A673 (cell line): ENCODE results near the gene PAQR4. TPM values are rescaled to one million over a fixed set of nuclear protein-coding genes. Genes with fewer than 3 reads are reported as not detected.

ENCODE experiments used
- BruUV-seq: library from RNA; stranded (reverse); fragments of 400-500 nt; replicated peaks from 2 replicates; lab custom pipeline; 2021; lab: Mats Ljungman, UMichigan
- CTCF ChIA-PET: fragments of 300-600 bp; sonication (Branson Sonifier 250); formaldehyde crosslinking; loops from one replicate; lab custom pipeline; 2022; ENCODE audit warnings: antibody characterized with exemption; lab: Charles Lee
- POLR2A ChIA-PET: fragments of 300-600 bp; sonication (Branson Sonifier 250); formaldehyde crosslinking; loops from one replicate; lab custom pipeline; 2022; ENCODE audit warnings: antibody characterized with exemption; ENCODE audit not compliant: low non-redundant PET; lab: Charles Lee
- DNase-seq: peaks from one replicate; pipeline ENCODE4 v3.0.0-alpha.2; 2015; ENCODE audit warnings: low spot score
- H3K27ac ChIP-seq: fragments of 200-600 bp; sonication (generic); 2 replicates; pipeline ENCODE4 v1.5.1; 2016; ENCODE audit warnings: mixed run types, low read depth, mild to moderate bottlenecking, mixed read lengths, antibody characterized with exemption, low read length; ENCODE audit not compliant: poor library complexity, severe bottlenecking
- H3K27me3 ChIP-seq: fragments of 200-600 bp; sonication (generic); replicated peaks from 2 replicates; pipeline ENCODE4 v1.6.1; 2017; ENCODE audit warnings: mixed run types, low read depth, mild to moderate bottlenecking, mixed read lengths, antibody characterized with exemption, low read length; ENCODE audit not compliant: insufficient read depth, poor library complexity
- H3K36me3 ChIP-seq: fragments of 200-600 bp; sonication (generic); 2 replicates; pipeline ENCODE4 v1.6.1; 2016; ENCODE audit warnings: mixed run types, mild to moderate bottlenecking, mixed read lengths, antibody characterized with exemption, low read length; ENCODE audit not compliant: insufficient read depth, poor library complexity, severe bottlenecking
- H3K4me1 ChIP-seq: fragments of 200-600 bp; sonication (generic); 2 replicates; pipeline ENCODE4 v1.6.1; 2017; ENCODE audit warnings: mixed run types, mild to moderate bottlenecking, mixed read lengths, antibody characterized with exemption, low read length; ENCODE audit not compliant: insufficient read depth, poor library complexity, severe bottlenecking
- H3K4me3 ChIP-seq: fragments of 200-600 bp; sonication (generic); 2 replicates; pipeline ENCODE4 v1.5.1; 2016; ENCODE audit warnings: low read depth, mixed run types, mild to moderate bottlenecking, mixed read lengths, low read length; ENCODE audit not compliant: poor library complexity, severe bottlenecking
- H3K9me3 ChIP-seq: fragments of 200-600 bp; sonication (generic); 2 replicates; pipeline ENCODE4 v1.6.1; 2016; ENCODE audit warnings: mixed run types, low read depth, mild to moderate bottlenecking, mixed read lengths, antibody characterized with exemption, low read length; ENCODE audit not compliant: poor library complexity, severe bottlenecking
- CTCF ChIP-seq: fragments of 300-800, 200-600 bp; sonication (generic); conservative IDR thresholded peaks from 2 replicates; pipeline ENCODE4 v1.5.1; 2017; ENCODE audit warnings: low read depth, mild to moderate bottlenecking, antibody characterized with exemption, low read length, moderate library complexity, mixed read lengths
- EZH2 ChIP-seq: fragments of 200-600 bp; sonication (generic); IDR thresholded peaks from 2 replicates; pipeline ENCODE4 v1.6.1; 2017; ENCODE audit warnings: borderline replicate concordance, low read depth, mild to moderate bottlenecking, mixed read lengths, antibody characterized with exemption, low read length; ENCODE audit not compliant: poor library complexity, severe bottlenecking
- intact Hi-C: fragments of 100-400 bp; cut with micrococcal nuclease; formaldehyde crosslinking; loops from one replicate; pipeline ENCODE4 v1.10.0; 2022; ENCODE audit not compliant: unreplicated experiment
- total RNA-seq: library from RNA; stranded (reverse); gene quantifications from 2 replicates; pipeline ENCODE4 v1.2.3, GENCODE V29; 2021

PAQR4 gene
- total RNA-seq, 1 experiment from 2014 or later = 46.5 TPM

DNA sequence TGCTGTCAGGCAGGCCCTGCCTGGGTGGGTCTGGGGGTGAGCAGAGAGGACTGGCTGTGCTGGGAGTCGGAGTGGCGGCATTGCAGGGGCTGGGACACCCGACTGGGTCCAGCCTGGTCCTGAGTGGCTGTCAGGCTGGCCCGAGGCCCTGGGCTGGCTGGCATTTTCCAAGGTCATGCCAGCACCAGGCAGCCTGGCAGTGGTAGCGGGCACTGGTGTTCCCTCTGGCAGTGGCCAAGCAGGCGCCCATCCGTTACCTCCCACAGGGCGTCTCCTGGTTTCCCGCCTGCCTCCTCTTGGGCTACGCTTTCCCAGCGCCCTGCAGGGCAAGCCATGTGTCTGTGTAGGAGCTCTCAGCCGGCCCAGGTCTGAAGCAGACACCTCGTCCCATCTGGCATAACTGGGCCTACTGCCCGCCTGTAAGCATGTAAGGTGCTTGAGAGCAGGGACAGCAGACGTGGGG lies 16.8 kb downstream of the PAQR4 start:
- H3K36me3 ChIP-seq = no peaks in the 10 kb centered on the region
- no peaks in the 10 kb centered on the region for H3K9me3 ChIP-seq
- CTCF ChIA-PET = no interaction called here
- no peaks in the 10 kb centered on the region for H3K27me3 ChIP-seq
- BruUV-seq = no TSS peak
- TF ChIP-seq EZH2 (no peak), CTCF (no peak)
- peaks cover 2% of the 10 kb centered on the region for H3K4me1 ChIP-seq
- H3K27ac ChIP-seq = no peak overlapping the region
- no peak overlapping the region for H3K4me3 ChIP-seq
- no peak for DNase-seq
- POLR2A ChIA-PET = no interaction called here
- intact Hi-C loops = no loop called here

DNA sequence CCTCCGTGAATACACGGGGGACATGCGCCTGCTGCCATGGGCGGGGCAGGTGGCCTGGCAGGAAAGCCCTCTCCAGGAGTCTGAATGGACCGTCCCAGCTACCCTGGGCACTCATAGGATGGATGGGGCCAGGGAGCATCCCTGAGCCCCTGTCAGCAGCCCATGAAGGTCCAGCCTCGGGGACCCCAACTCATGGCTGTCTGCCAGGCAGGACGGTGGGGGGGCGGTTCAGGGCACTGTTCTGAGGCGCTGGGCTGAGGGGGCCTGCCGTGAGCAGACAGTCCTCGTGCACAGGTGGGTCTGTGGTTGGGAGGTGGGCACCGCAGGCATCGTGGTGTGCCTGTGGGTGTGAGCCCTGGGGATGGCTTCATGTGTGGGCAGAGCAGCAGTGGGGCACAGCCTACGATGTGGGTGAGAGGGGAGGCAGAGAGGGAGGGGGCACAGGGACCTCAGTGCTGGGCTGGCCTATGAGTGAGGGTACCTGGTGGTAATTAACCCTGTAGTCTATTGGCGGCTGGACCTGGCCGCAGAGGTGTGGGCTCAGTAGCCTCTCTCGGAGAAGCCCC lies 17.6 kb downstream of the PAQR4 start:
- Histone ChIP-seq H3K4me1 (no peaks in the 10 kb centered on the region), H3K36me3 (no peaks in the 10 kb centered on the region), H3K27me3 (no peaks in the 10 kb centered on the region), H3K9me3 (no peaks in the 10 kb centered on the region), H3K4me3 (no peak overlapping the region), H3K27ac (no peak overlapping the region)
- ChIA-PET POLR2A (no interaction called here), CTCF (no interaction called here)
- no TSS peak for BruUV-seq
- intact Hi-C loops = no loop called here
- DNase-seq = no peak
- TF ChIP-seq EZH2 (no peak), CTCF (no peak)

- Histone ChIP-seq H3K27me3 (no peaks in the 10 kb centered on the region), H3K4me3 (no peak overlapping the region), H3K4me1 (no peaks in the 10 kb centered on the region), H3K9me3 (no peaks in the 10 kb centered on the region), H3K36me3 (no peaks in the 10 kb centered on the region), H3K27ac (no peak overlapping the region)
- no peak for DNase-seq
- POLR2A ChIA-PET = no interaction called here
- BruUV-seq = no TSS peak
- CTCF ChIA-PET = no interaction called here
- intact Hi-C loops = no loop called here
- no peak for TF ChIP-seq CTCF
- no peak for TF ChIP-seq EZH2
Observed at GRCh38 chr16:2987286-2987685, 18.1 kb downstream of the PAQR4 start.
